ENCODE measurements around the gene PXT1.

GRCh38 chr6:36380166-36380565 is 62.5 kb downstream of the PXT1 start:
- TF ChIP-seq POLR2A (IDR thresholded peaks at IDR 0.05) (no peak), CTCF (IDR thresholded peaks at IDR 0.05) (no peak)

Measured in breast epithelium (tissue), 3 donors.